ELF-1 (cell line): Measurements from ENCODE around the gene THOC2.
"Not testable (repeated sequence)": the region's sequence is repeated elsewhere in the genome, so short reads cannot be mapped to it uniquely, and the experiment has no call there.

Source experiments
- DNase-seq: peaks from one replicate; pipeline ENCODE4 v3.0.0-alpha.2; 2016; ENCODE audit warnings: low read depth, low spot score

Gene THOC2

GRCh38 chrX:123675154-123675553, 57.7 kb downstream of the THOC2 start:
- no peak for DNase-seq

- no peak for DNase-seq
These were observed 59.0 kb downstream of the THOC2 start for GRCh38 chrX:123673813-123674212.

- no peak for DNase-seq
These were observed 67.7 kb downstream of the THOC2 start for GRCh38 chrX:123665197-123665596.

- DNase-seq, result not testable (repeated sequence)
These were observed 68.2 kb downstream of the THOC2 start for GRCh38 chrX:123664467-123665167.

- not testable (repeated sequence) for DNase-seq
These were observed 69.1 kb downstream of the THOC2 start for GRCh38 chrX:123663720-123664119.

- not testable (repeated sequence) for DNase-seq
These were observed 76.3 kb downstream of the THOC2 start for GRCh38 chrX:123656507-123656906.

GRCh38 chrX:123648811-123649181, 84.1 kb downstream of the THOC2 start:
- DNase-seq, result not testable (repeated sequence)

- DNase-seq, result peak; percentile 96
These were observed 84.6 kb downstream of the THOC2 start for GRCh38 chrX:123648028-123648810.

- DNase-seq, result no peak
These were observed 85.6 kb downstream of the THOC2 start for GRCh38 chrX:123647244-123647643.

- no peak for DNase-seq
These were observed 103.3 kb downstream of the THOC2 start for GRCh38 chrX:123629502-123629901.

GRCh38 chrX:123626962-123627361, 105.9 kb downstream of the THOC2 start:
- no peak for DNase-seq

- DNase-seq, result no peak
These were observed 106.9 kb downstream of the THOC2 start for GRCh38 chrX:123625952-123626351.

GRCh38 chrX:123625477-123625876, 107.4 kb downstream of the THOC2 start:
- no peak for DNase-seq

GRCh38 chrX:123617007-123617406, 115.8 kb downstream of the THOC2 start:
- DNase-seq, result no peak

GRCh38 chrX:123610915-123611314, 121.9 kb downstream of the THOC2 start:
- DNase-seq, result no peak

- no peak for DNase-seq
These were observed 125.0 kb downstream of the THOC2 start for GRCh38 chrX:123607806-123608205.

- DNase-seq, result no peak
These were observed 125.6 kb downstream of the THOC2 start for GRCh38 chrX:123607270-123607669.

GRCh38 chrX:123603491-123603890, 129.4 kb downstream of the THOC2 start:
- DNase-seq, result no peak

GRCh38 chrX:123601437-123601836, 131.4 kb downstream of the THOC2 start:
- no peak for DNase-seq

GRCh38 chrX:123600181-123600580, 132.7 kb downstream of the THOC2 start:
- DNase-seq, result no peak

GRCh38 chrX:123590842-123591486, 141.9 kb downstream of the THOC2 start:
- DNase-seq, result no peak

- DNase-seq, result no peak
These were observed 144.1 kb downstream of the THOC2 start for GRCh38 chrX:123588723-123589122.

GRCh38 chrX:123581586-123581985, 151.3 kb downstream of the THOC2 start:
- DNase-seq, result no peak
